ENCODE measurements around the gene JARID2. TPM values are rescaled to one million over a fixed set of nuclear protein-coding genes. Genes with fewer than 3 reads are reported as not detected.

The JARID2 gene
- polyA plus RNA-seq, 1 of the 3 experiments (the other 2 are of a cell fraction), result 3.4 TPM

DNA sequence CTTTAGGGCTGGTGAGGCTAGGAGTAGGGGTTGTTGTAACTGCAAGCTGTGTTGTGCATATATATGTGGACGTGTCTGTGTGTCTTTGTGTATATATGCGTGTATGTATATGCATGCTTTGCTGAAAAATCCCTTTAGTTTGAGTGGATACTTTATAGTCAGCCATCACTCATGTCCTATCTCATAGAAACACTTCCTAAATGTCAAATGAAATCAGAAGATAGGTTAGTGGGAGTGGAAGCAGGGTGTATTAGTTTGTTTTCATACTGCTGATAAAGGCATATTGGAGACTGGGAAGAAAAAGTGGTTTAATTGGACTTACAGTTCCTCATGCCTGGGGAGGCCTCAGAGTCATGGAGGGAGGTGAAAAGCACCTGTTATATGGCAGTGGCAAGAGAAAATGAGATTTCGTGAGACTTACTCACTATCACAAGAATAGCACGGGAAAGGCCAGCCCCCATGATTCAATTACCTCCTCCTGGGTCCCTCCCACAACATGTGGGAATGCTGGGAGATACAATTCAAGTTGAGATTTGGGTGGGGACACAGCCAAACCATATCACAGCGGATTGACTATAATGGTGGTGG is 131.1 kb downstream of the JARID2 start:
- no peaks in the 10 kb centered on the region for H3K9me3 ChIP-seq
- POLR2A ChIA-PET, result no interaction called here
- no peak overlapping the region for H2AFZ ChIP-seq (ENCODE audit: low read depth)
- H3K79me2 ChIP-seq (ENCODE audit: insufficient read depth), result peaks cover 15% of the 10 kb centered on the region; the same call in 1 of the 2 replicates
- CTCF ChIA-PET, result interaction anchor here (1.4 kb wide), 1 partner anchor 13 kb away, joined by 4 read pairs; no protein-coding TSS in a partner anchor
- H3F3A ChIP-seq (replicated peaks; ENCODE audit: insufficient read depth), result peaks cover 3% of the 10 kb centered on the region
- no peak overlapping the region for H3K9ac ChIP-seq
- no peak overlapping the region for H3K27ac ChIP-seq (ENCODE audit: low read depth in 2 of 2, low read length in 1 of 2)
- no peaks in the 10 kb centered on the region for H3K27me3 ChIP-seq (ENCODE audit: insufficient read depth)
- no peak for DNase-seq
- TF ChIP-seq SIN3A (IDR thresholded peaks at IDR 0.05; ENCODE audit: borderline replicate concordance, low read depth, low read length) (no peak), RFX5 (IDR thresholded peaks at IDR 0.05; ENCODE audit: low read length) (no peak), NFIC (IDR thresholded peaks at IDR 0.05; ENCODE audit: borderline replicate concordance) (no peak), RAD21 (IDR thresholded peaks at IDR 0.05; ENCODE audit: low read length) (no peak), FOXM1 (IDR thresholded peaks at IDR 0.05; ENCODE audit: low read depth) (no peak), MEF2A (IDR thresholded peaks at IDR 0.05; ENCODE audit: borderline replicate concordance, low read depth) (no peak), GATA2 (CRISPR knock-in tag; IDR thresholded peaks at IDR 0.05) (no peak), TCF12 (IDR thresholded peaks at IDR 0.05) (no peak), CHD2 (IDR thresholded peaks at IDR 0.05; ENCODE audit: low read length, partially characterized antibody) (no peak), RXRA (IDR thresholded peaks at IDR 0.05; ENCODE audit: borderline replicate concordance, low read depth) (no peak)
- TF ChIP-seq, protein P1, sequence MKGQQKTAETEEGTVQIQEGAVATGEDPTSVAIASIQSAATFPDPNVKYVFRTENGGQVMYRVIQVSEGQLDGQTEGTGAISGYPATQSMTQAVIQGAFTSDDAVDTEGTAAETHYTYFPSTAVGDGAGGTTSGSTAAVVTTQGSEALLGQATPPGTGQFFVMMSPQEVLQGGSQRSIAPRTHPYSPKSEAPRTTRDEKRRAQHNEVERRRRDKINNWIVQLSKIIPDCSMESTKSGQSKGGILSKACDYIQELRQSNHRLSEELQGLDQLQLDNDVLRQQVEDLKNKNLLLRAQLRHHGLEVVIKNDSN (IDR thresholded peaks at IDR 0.05; ENCODE audit: borderline replicate concordance, low read depth), result no peak
- TF ChIP-seq, protein P2, sequence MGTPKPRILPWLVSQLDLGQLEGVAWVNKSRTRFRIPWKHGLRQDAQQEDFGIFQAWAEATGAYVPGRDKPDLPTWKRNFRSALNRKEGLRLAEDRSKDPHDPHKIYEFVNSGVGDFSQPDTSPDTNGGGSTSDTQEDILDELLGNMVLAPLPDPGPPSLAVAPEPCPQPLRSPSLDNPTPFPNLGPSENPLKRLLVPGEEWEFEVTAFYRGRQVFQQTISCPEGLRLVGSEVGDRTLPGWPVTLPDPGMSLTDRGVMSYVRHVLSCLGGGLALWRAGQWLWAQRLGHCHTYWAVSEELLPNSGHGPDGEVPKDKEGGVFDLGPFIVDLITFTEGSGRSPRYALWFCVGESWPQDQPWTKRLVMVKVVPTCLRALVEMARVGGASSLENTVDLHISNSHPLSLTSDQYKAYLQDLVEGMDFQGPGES (IDR thresholded peaks at IDR 0.05; ENCODE audit: low read depth, low read length), result no peak
- H3K4me2 ChIP-seq, result no peak overlapping the region
- peaks cover 9% of the 10 kb centered on the region for H4K20me1 ChIP-seq (ENCODE audit: insufficient read depth)
- no peaks in the 10 kb centered on the region for H3K36me3 ChIP-seq (replicated peaks in 1 of 2; ENCODE audit: control insufficient read depth in 1 of 2, insufficient read depth in 2 of 2, low read length in 1 of 2)
- 93% methylated on average over 5 of the region's 5 CpGs for WGBS (ENCODE audit: low lambda C conversion rate)
- H3K9me2 ChIP-seq, result no peaks in the 10 kb centered on the region
- no peak overlapping the region for H3K4me3 ChIP-seq (ENCODE audit: low read depth in 2 of 2, low read length in 1 of 2)
- H3K4me1 ChIP-seq (ENCODE audit: control insufficient read depth in 1 of 2, insufficient read depth in 2 of 2, low read depth in 1 of 2, low read length in 1 of 2), result peaks cover 0 to 2% of the 10 kb centered on the region in 2 experiments; a peak in 2 of 4 replicates

DNA sequence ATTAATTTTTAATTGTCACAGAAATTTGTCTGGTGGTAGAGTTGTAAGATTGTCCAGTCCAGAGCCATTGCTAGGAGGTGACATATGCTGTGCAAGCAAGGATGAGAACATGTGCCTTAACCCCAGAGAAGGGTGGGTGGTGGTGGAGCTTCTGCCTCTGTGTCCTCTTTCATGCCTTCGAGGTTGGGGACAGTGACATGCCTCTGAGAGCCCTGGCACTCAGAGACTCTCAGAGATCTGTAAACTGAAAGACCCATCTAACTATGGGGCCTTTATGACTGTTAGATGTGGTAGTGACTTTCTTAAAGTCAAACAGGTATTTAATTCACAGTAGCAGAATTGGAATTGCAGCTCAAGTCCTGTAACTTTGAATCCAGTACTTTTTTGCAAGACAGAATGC is 132.4 kb downstream of the JARID2 start:
- H3K27me3 ChIP-seq (ENCODE audit: insufficient read depth), result no peaks in the 10 kb centered on the region
- peaks cover 9% of the 10 kb centered on the region for H4K20me1 ChIP-seq (ENCODE audit: insufficient read depth)
- no peak for TF ChIP-seq FOXJ3 (CRISPR knock-in tag; IDR thresholded peaks at IDR 0.05)
- TF ChIP-seq, protein P2 (IDR thresholded peaks at IDR 0.05; ENCODE audit: low read depth, low read length), result no peak
- TF ChIP-seq TEAD4 (IDR thresholded peaks at IDR 0.05; ENCODE audit: borderline replicate concordance, insufficient read depth), result no peak
- no peak for TF ChIP-seq TCF12 (IDR thresholded peaks at IDR 0.05)
- TF ChIP-seq, protein P3, sequence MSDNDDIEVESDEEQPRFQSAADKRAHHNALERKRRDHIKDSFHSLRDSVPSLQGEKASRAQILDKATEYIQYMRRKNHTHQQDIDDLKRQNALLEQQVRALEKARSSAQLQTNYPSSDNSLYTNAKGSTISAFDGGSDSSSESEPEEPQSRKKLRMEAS (IDR thresholded peaks at IDR 0.05; ENCODE audit: low read depth), result no peak
- TF ChIP-seq GABPA (IDR thresholded peaks at IDR 0.05; ENCODE audit: low read depth), result no peak
- TF ChIP-seq, protein P4, sequence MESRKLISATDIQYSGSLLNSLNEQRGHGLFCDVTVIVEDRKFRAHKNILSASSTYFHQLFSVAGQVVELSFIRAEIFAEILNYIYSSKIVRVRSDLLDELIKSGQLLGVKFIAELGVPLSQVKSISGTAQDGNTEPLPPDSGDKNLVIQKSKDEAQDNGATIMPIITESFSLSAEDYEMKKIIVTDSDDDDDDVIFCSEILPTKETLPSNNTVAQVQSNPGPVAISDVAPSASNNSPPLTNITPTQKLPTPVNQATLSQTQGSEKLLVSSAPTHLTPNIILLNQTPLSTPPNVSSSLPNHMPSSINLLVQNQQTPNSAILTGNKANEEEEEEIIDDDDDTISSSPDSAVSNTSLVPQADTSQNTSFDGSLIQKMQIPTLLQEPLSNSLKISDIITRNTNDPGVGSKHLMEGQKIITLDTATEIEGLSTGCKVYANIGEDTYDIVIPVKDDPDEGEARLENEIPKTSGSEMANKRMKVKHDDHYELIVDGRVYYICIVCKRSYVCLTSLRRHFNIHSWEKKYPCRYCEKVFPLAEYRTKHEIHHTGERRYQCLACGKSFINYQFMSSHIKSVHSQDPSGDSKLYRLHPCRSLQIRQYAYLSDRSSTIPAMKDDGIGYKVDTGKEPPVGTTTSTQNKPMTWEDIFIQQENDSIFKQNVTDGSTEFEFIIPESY (IDR thresholded peaks at IDR 0.05; ENCODE audit: borderline replicate concordance, low read depth), result no peak
- no peak for TF ChIP-seq FOXM1 (IDR thresholded peaks at IDR 0.05; ENCODE audit: low read depth)
- TF ChIP-seq, protein P5, sequence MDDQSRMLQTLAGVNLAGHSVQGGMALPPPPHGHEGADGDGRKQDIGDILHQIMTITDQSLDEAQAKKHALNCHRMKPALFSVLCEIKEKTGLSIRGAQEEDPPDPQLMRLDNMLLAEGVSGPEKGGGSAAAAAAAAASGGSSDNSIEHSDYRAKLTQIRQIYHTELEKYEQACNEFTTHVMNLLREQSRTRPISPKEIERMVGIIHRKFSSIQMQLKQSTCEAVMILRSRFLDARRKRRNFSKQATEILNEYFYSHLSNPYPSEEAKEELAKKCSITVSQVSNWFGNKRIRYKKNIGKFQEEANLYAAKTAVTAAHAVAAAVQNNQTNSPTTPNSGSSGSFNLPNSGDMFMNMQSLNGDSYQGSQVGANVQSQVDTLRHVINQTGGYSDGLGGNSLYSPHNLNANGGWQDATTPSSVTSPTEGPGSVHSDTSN (IDR thresholded peaks at IDR 0.05), result no peak
- TF ChIP-seq RXRA (IDR thresholded peaks at IDR 0.05; ENCODE audit: borderline replicate concordance, low read depth), result no peak
- no peak for TF ChIP-seq RFX5 (IDR thresholded peaks at IDR 0.05; ENCODE audit: low read length)
- no peak for TF ChIP-seq SIN3A (IDR thresholded peaks at IDR 0.05; ENCODE audit: borderline replicate concordance, low read depth, low read length)
- TF ChIP-seq EZH2phosphoT487 (IDR thresholded peaks at IDR 0.05; ENCODE audit: borderline replicate concordance, low read depth), result no peak
- no peak for TF ChIP-seq YY1 (IDR thresholded peaks at IDR 0.05; ENCODE audit: low read depth)
- no peak for TF ChIP-seq EP300 (IDR thresholded peaks at IDR 0.05; ENCODE audit: borderline replicate concordance in 1 of 2, low read depth in 1 of 2, low read length in 1 of 2)

More for the DNA sequence above, 132.4 kb downstream of the JARID2 start:
- Histone ChIP-seq H2AFZ (ENCODE audit: low read depth) (no peak overlapping the region), H3K36me3 (replicated peaks in 1 of 2; ENCODE audit: control insufficient read depth in 1 of 2, insufficient read depth in 2 of 2, low read length in 1 of 2) (no peaks in the 10 kb centered on the region), H3K4me1 (ENCODE audit: control insufficient read depth in 1 of 2, insufficient read depth in 2 of 2, low read depth in 1 of 2, low read length in 1 of 2) (peaks cover 0 to 2% of the 10 kb centered on the region in 2 experiments; a peak in 2 of 4 replicates), H3K9ac (no peak overlapping the region), H3K9me2 (no peaks in the 10 kb centered on the region), H3K27ac (ENCODE audit: low read depth in 2 of 2, low read length in 1 of 2) (no peak overlapping the region), H3K9me3 (no peaks in the 10 kb centered on the region), H3K4me2 (no peak overlapping the region), H3F3A (replicated peaks; ENCODE audit: insufficient read depth) (peaks cover 3% of the 10 kb centered on the region), H3K79me2 (ENCODE audit: insufficient read depth) (peaks cover 15% of the 10 kb centered on the region; the same call in 1 of the 2 replicates), H3K4me3 (ENCODE audit: low read depth in 2 of 2, low read length in 1 of 2) (no peak overlapping the region)
- CTCF ChIA-PET, result interaction anchor here (0.9 to 1.0 kb wide), 2 partner anchors 10 to 38 kb away, joined by 3 read pairs; no protein-coding TSS in a partner anchor
- POLR2A ChIA-PET, result no interaction called here
- 80% methylated on average over 1 of the region's 1 CpG for WGBS (ENCODE audit: low lambda C conversion rate)
- DNase-seq, result no peak

Measured in SK-N-SH (cell line).